ENCODE measurements around the gene ABHD2.

GRCh38 chr15:89109238-89109637, 21.0 kb downstream of the ABHD2 start:
- TF ChIP-seq, protein P1, sequence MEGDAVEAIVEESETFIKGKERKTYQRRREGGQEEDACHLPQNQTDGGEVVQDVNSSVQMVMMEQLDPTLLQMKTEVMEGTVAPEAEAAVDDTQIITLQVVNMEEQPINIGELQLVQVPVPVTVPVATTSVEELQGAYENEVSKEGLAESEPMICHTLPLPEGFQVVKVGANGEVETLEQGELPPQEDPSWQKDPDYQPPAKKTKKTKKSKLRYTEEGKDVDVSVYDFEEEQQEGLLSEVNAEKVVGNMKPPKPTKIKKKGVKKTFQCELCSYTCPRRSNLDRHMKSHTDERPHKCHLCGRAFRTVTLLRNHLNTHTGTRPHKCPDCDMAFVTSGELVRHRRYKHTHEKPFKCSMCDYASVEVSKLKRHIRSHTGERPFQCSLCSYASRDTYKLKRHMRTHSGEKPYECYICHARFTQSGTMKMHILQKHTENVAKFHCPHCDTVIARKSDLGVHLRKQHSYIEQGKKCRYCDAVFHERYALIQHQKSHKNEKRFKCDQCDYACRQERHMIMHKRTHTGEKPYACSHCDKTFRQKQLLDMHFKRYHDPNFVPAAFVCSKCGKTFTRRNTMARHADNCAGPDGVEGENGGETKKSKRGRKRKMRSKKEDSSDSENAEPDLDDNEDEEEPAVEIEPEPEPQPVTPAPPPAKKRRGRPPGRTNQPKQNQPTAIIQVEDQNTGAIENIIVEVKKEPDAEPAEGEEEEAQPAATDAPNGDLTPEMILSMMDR (IDR thresholded peaks at IDR 0.05; ENCODE audit: low read depth, low read length) = no peak
- no peak for TF ChIP-seq EZH2phosphoT487 (IDR thresholded peaks at IDR 0.05; ENCODE audit: low read depth)

All from OCI-LY3 (cell line).